GM23338 (cell line): Measurements from ENCODE around the gene ZNF747. TPM values are rescaled to one million over a fixed set of nuclear protein-coding genes. Genes with fewer than 3 reads are reported as not detected.

Experiments used
- ATAC-seq: fragments of 200-7000 bp; cut with Tn5 transposase; 3 replicates; pipeline ENCODE4 v1.9.1; 2020
- DNase-seq: peaks from one replicate; pipeline ENCODE4 v3.0.0-alpha.2; 2015; ENCODE audit warnings: low spot score
- H2AFZ ChIP-seq: fragments of 200-600 bp; sonication (generic); 2 replicates; pipeline ENCODE4 v1.8.0; 2016; ENCODE audit warnings: antibody characterized with exemption, mild to moderate bottlenecking, moderate library complexity
- H3F3A ChIP-seq: fragments of 200-600 bp; sonication (generic); replicated peaks from 2 replicates; pipeline ENCODE4 v1.8.0; 2017; ENCODE audit warnings: antibody characterized with exemption, mixed run types, low read depth
- H3K27ac ChIP-seq: fragments of 200-600 bp; sonication (generic); 2 replicates; pipeline ENCODE4 v1.6.1; 2016; ENCODE audit warnings: low read depth
- H3K27me3 ChIP-seq: fragments of 200-600 bp; sonication (generic); 2 replicates; pipeline ENCODE4 v1.8.0; 2016; ENCODE audit warnings: mild to moderate bottlenecking, mixed run types, moderate library complexity; ENCODE audit not compliant: insufficient read depth
- H3K36me3 ChIP-seq: fragments of 200-600 bp; sonication (generic); 2 replicates; pipeline ENCODE4 v1.8.0; 2016; ENCODE audit warnings: mild to moderate bottlenecking; ENCODE audit not compliant: insufficient read depth
- H3K4me1 ChIP-seq: fragments of 200-600 bp; sonication (generic); 2 replicates; pipeline ENCODE4 v1.8.0; 2016; ENCODE audit warnings: mild to moderate bottlenecking, moderate library complexity; ENCODE audit not compliant: insufficient read depth
- H3K4me2 ChIP-seq: fragments of 200-600 bp; sonication (generic); 2 replicates; pipeline ENCODE4 v1.7.1; 2017; ENCODE audit warnings: mixed run types
- H3K4me3 ChIP-seq: fragments of 200-600 bp; sonication (generic); 2 replicates; pipeline ENCODE4 v1.6.1; 2016; ENCODE audit warnings: mixed run types
- H3K79me2 ChIP-seq: fragments of 200-600 bp; sonication (generic); replicated peaks from 2 replicates; pipeline ENCODE4 v1.8.0; 2017; ENCODE audit warnings: mild to moderate bottlenecking; ENCODE audit not compliant: insufficient read depth
- H3K9me2 ChIP-seq: fragments of 200-600 bp; sonication (generic); 2 replicates; pipeline ENCODE4 v1.8.0; 2017; ENCODE audit not compliant: insufficient read depth
- H4K20me1 ChIP-seq: fragments of 200-600 bp; sonication (generic); replicated peaks from 2 replicates; pipeline ENCODE4 v1.8.0; 2017; ENCODE audit warnings: mild to moderate bottlenecking; ENCODE audit not compliant: insufficient read depth
- H3K27ac Mint-ChIP-seq: 2 replicates; pipeline ENCODE4 v1.8.0; 2020; ENCODE audit warnings: inconsistent platforms, mild to moderate bottlenecking, moderate library complexity, mixed read lengths
- H3K27me3 Mint-ChIP-seq: 3 replicates; pipeline ENCODE4 v1.8.0; 2022; ENCODE audit warnings: low read depth, mild to moderate bottlenecking, moderate library complexity, mixed read lengths, inconsistent platforms; ENCODE audit not compliant: insufficient read depth, poor library complexity
- H3K36me3 Mint-ChIP-seq: 3 replicates; pipeline ENCODE4 v1.8.0; 2021; ENCODE audit warnings: low read depth, mild to moderate bottlenecking, inconsistent platforms, moderate library complexity, mixed read lengths
- H3K4me1 Mint-ChIP-seq: 3 replicates; pipeline ENCODE4 v1.8.0; 2020; ENCODE audit warnings: mild to moderate bottlenecking, inconsistent platforms, mixed read lengths
- H3K4me3 Mint-ChIP-seq: 3 replicates; pipeline ENCODE4 v1.8.0; 2021; ENCODE audit warnings: moderate library complexity, mild to moderate bottlenecking, inconsistent platforms, mixed read lengths
- H3K9me3 Mint-ChIP-seq: 3 replicates; pipeline ENCODE4 v1.8.0; 2020; ENCODE audit warnings: moderate library complexity, mild to moderate bottlenecking, inconsistent platforms, mixed read lengths
- CREB1 ChIP-seq: fragments of 250-450 bp; sonication (Bioruptor Pico); IDR thresholded peaks from 2 replicates; pipeline ENCODE4 v1.5.0; 2020; ENCODE audit warnings: low read depth, mild to moderate bottlenecking, moderate library complexity
- EZH2phosphoT487 ChIP-seq: fragments of 200-600 bp; sonication (generic); IDR thresholded peaks from one replicate; pipeline ENCODE4 v1.8.1; 2018; ENCODE audit warnings: antibody characterized with exemption; ENCODE audit not compliant: unreplicated experiment
- NANOG ChIP-seq: IDR thresholded peaks from 2 replicates; pipeline ENCODE4 v1.6.1; 2016; ENCODE audit warnings: antibody characterized with exemption, borderline replicate concordance
- POLR2AphosphoS5 ChIP-seq: IDR thresholded peaks from 2 replicates; pipeline ENCODE4 v1.6.1; 2016; ENCODE audit warnings: antibody characterized with exemption, low read depth
- polyA plus RNA-seq: library from polyadenylated mRNA; unstranded; fragments of >200 nt; fragmentation: Nextera tagmentation; extraction: Ambion mirVana; gene quantifications from 2 replicates; pipeline ENCODE4 v1.2.1, GENCODE V29; 2016
- total RNA-seq: library from RNA; depleted of rRNA; stranded (reverse); fragments of >200 nt; shearing (Covaris generic); gene quantifications from 2 replicates; pipeline ENCODE4 v1.2.3, GENCODE V29; 2014
- TF ChIP-seq, protein P1 (sequence below): fragments of 250-450 bp; sonication (Bioruptor Pico); IDR thresholded peaks from 2 replicates; pipeline ENCODE4 v1.5.0; 2020; ENCODE audit warnings: mild to moderate bottlenecking, moderate library complexity
- TF ChIP-seq, protein P2 (sequence below): IDR thresholded peaks from one replicate; pipeline ENCODE4 v1.6.1; 2018; ENCODE audit warnings: antibody characterized with exemption; ENCODE audit not compliant: unreplicated experiment

ZNF747 gene
- total and polyA plus RNA-seq, 2 experiments from 2014 or later = 4.2 to 12.6 TPM

DNA sequence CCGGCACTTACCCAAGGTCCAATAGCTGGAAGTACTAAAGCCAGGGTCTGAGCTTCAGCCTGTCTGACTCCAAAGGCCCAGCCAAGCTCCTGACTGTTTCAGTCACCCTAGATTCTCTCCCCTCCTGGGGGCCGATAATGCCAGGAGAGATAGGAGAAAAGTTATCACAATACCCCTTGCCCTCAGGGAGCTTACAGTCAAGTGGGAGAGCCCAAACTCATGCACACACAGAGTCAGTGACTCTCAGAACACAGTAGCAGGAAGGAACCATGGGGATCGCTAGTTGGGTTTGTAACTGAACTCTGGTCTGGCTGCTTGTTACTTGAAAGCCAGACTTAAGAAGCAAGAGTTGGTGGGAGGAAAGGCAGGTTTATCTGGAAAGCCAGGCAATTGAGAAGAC, 23.1 kb downstream of the ZNF747 start (continued):
- TF ChIP-seq, protein P1, sequence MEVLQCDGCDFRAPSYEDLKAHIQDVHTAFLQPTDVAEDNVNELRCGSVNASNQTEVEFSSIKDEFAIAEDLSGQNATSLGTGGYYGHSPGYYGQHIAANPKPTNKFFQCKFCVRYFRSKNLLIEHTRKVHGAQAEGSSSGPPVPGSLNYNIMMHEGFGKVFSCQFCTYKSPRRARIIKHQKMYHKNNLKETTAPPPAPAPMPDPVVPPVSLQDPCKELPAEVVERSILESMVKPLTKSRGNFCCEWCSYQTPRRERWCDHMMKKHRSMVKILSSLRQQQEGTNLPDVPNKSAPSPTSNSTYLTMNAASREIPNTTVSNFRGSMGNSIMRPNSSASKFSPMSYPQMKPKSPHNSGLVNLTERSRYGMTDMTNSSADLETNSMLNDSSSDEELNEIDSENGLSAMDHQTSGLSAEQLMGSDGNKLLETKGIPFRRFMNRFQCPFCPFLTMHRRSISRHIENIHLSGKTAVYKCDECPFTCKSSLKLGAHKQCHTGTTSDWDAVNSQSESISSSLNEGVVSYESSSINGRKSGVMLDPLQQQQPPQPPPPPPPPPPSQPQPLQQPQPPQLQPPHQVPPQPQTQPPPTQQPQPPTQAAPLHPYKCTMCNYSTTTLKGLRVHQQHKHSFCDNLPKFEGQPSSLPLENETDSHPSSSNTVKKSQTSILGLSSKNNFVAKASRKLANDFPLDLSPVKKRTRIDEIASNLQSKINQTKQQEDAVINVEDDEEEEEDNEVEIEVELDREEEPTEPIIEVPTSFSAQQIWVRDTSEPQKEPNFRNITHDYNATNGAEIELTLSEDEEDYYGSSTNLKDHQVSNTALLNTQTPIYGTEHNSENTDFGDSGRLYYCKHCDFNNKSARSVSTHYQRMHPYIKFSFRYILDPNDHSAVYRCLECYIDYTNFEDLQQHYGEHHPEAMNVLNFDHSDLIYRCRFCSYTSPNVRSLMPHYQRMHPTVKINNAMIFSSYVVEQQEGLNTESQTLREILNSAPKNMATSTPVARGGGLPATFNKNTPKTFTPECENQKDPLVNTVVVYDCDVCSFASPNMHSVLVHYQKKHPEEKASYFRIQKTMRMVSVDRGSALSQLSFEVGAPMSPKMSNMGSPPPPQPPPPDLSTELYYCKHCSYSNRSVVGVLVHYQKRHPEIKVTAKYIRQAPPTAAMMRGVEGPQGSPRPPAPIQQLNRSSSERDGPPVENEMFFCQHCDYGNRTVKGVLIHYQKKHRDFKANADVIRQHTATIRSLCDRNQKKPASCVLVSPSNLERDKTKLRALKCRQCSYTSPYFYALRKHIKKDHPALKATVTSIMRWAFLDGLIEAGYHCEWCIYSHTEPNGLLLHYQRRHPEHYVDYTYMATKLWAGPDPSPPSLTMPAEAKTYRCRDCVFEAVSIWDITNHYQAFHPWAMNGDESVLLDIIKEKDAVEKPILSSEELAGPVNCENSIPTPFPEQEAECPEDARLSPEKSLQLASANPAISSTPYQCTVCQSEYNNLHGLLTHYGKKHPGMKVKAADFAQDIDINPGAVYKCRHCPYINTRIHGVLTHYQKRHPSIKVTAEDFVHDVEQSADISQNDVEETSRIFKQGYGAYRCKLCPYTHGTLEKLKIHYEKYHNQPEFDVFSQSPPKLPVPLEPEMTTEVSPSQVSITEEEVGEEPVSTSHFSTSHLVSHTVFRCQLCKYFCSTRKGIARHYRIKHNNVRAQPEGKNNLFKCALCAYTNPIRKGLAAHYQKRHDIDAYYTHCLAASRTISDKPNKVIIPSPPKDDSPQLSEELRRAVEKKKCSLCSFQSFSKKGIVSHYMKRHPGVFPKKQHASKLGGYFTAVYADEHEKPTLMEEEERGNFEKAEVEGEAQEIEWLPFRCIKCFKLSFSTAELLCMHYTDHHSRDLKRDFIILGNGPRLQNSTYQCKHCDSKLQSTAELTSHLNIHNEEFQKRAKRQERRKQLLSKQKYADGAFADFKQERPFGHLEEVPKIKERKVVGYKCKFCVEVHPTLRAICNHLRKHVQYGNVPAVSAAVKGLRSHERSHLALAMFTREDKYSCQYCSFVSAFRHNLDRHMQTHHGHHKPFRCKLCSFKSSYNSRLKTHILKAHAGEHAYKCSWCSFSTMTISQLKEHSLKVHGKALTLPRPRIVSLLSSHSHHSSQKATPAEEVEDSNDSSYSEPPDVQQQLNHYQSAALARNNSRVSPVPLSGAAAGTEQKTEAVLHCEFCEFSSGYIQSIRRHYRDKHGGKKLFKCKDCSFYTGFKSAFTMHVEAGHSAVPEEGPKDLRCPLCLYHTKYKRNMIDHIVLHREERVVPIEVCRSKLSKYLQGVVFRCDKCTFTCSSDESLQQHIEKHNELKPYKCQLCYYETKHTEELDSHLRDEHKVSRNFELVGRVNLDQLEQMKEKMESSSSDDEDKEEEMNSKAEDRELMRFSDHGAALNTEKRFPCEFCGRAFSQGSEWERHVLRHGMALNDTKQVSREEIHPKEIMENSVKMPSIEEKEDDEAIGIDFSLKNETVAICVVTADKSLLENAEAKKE = no peak
- TF ChIP-seq NANOG (no peak), POLR2AphosphoS5 (no peak), CREB1 (CRISPR knock-in tag) (no peak)

DNA sequence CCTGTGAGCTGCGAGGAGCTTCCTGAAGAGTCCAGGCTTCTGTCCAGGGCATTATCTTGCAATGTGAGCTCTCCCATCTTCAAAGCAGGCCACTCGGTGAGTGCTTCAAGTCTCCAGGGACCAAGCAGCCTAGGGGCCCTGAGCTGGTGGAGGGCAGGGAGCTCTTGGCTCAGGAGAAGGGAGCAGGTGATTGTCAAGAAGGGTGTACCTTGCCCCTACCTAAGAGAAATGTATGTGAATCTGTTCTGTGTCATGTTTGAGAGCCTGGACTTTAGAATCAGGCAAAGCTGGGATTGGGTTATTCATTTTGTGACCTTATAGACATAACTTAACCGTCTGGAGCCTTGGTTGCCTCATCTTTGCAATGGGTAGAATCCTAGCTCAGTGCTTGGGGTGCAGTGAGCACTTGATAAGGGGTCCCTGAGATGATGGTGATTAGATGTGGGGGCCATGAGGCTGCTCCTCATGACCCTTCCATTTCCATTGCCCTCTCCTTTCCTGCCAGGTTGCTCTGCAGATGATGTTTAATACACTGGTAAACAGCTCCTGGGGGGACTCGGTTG, 24.2 kb downstream of the ZNF747 start:
- Histone ChIP-seq H3K4me3 (no peak overlapping the region), H2AFZ (no peak overlapping the region), H3K36me3 (no peaks in the 10 kb centered on the region), H3F3A (no peaks in the 10 kb centered on the region), H4K20me1 (no peaks in the 10 kb centered on the region), H3K79me2 (no peaks in the 10 kb centered on the region), H3K27ac (no peak overlapping the region), H3K9me2 (no peaks in the 10 kb centered on the region), H3K4me2 (no peak overlapping the region), H3K27me3 (no peaks in the 10 kb centered on the region), H3K4me1 (no peaks in the 10 kb centered on the region)
- Mint-ChIP-seq H3K4me1 (no peaks in the 10 kb centered on the region; the same call in 2 of the 3 replicates), H3K36me3 (no peaks in the 10 kb centered on the region), H3K4me3 (no peak overlapping the region), H3K9me3 (no peaks in the 10 kb centered on the region; the same call in 2 of the 3 replicates), H3K27me3 (peaks cover 12% of the 10 kb centered on the region), H3K27ac (no peak overlapping the region)
- no peak for DNase-seq
- ATAC-seq = no peak
- TF ChIP-seq EZH2phosphoT487 = no peak
- TF ChIP-seq, protein P1 = no peak
- TF ChIP-seq, protein P2, sequence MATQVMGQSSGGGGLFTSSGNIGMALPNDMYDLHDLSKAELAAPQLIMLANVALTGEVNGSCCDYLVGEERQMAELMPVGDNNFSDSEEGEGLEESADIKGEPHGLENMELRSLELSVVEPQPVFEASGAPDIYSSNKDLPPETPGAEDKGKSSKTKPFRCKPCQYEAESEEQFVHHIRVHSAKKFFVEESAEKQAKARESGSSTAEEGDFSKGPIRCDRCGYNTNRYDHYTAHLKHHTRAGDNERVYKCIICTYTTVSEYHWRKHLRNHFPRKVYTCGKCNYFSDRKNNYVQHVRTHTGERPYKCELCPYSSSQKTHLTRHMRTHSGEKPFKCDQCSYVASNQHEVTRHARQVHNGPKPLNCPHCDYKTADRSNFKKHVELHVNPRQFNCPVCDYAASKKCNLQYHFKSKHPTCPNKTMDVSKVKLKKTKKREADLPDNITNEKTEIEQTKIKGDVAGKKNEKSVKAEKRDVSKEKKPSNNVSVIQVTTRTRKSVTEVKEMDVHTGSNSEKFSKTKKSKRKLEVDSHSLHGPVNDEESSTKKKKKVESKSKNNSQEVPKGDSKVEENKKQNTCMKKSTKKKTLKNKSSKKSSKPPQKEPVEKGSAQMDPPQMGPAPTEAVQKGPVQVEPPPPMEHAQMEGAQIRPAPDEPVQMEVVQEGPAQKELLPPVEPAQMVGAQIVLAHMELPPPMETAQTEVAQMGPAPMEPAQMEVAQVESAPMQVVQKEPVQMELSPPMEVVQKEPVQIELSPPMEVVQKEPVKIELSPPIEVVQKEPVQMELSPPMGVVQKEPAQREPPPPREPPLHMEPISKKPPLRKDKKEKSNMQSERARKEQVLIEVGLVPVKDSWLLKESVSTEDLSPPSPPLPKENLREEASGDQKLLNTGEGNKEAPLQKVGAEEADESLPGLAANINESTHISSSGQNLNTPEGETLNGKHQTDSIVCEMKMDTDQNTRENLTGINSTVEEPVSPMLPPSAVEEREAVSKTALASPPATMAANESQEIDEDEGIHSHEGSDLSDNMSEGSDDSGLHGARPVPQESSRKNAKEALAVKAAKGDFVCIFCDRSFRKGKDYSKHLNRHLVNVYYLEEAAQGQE = no peak
- TF ChIP-seq CREB1 (CRISPR knock-in tag) = no peak
